HepG2 (cell line): ENCODE data around the gene PRR36. TPM values are rescaled to one million over a fixed set of nuclear protein-coding genes. Genes with fewer than 3 reads are reported as not detected.

ENCODE experiments used
- BRCA1 ChIP-seq: sonication (generic); formaldehyde crosslinking; IDR thresholded peaks from 2 replicates; pipeline ENCODE4 v1.4.0; 2020; ENCODE audit warnings: missing genetic modification reagents
- CBFB ChIP-seq: sonication (generic); formaldehyde crosslinking; IDR thresholded peaks from 2 replicates; pipeline ENCODE4 v1.4.0; 2020; ENCODE audit warnings: missing genetic modification reagents
- CREBL2 ChIP-seq: sonication (generic); formaldehyde crosslinking; IDR thresholded peaks from 2 replicates; pipeline ENCODE4 v1.8.1; 2023; ENCODE audit warnings: missing genetic modification reagents, mild to moderate bottlenecking, borderline replicate concordance
- E2F1 ChIP-seq: sonication (generic); formaldehyde crosslinking; IDR thresholded peaks from 2 replicates; pipeline ENCODE4 v1.5.0; 2020; ENCODE audit warnings: missing genetic modification reagents
- E2F2 ChIP-seq: sonication (generic); formaldehyde crosslinking; IDR thresholded peaks from 2 replicates; pipeline ENCODE4 v1.4.0; 2020; ENCODE audit warnings: missing genetic modification reagents, borderline replicate concordance
- FOXA1 ChIP-seq, 2 experiments: fragments of 450-650 bp in 1 of 2; sonication (generic) in 1 of 2; formaldehyde crosslinking in 1 of 2; IDR thresholded peaks; 2 replicates each; pipeline versions ENCODE4 v1.4.0 to v1.6.1; 2016 to 2020; ENCODE audit warnings: missing genetic modification reagents in 1 of 2
- GPN1 ChIP-seq: sonication (generic); formaldehyde crosslinking; IDR thresholded peaks from 2 replicates; pipeline ENCODE4 v1.5.1; 2020; ENCODE audit warnings: missing genetic modification reagents, borderline replicate concordance
- KLF15 ChIP-seq: sonication (generic); formaldehyde crosslinking; IDR thresholded peaks from 2 replicates; pipeline ENCODE4 v1.8.1; 2023; ENCODE audit warnings: borderline replicate concordance, mild to moderate bottlenecking, inconsistent platforms, missing genetic modification reagents, mixed read lengths
- MAZ ChIP-seq, 2 experiments: sonication (generic) in 1 of 2; formaldehyde crosslinking in 1 of 2; IDR thresholded peaks; 2 replicates each; pipeline versions ENCODE4 v1.5.0 to v1.6.1; 2012 to 2020; ENCODE audit warnings: low read depth in 2 of 2, mild to moderate bottlenecking in 2 of 2, borderline replicate concordance in 1 of 2, improper control_type of control experiment in 1 of 2, low read length in 1 of 2, missing genetic modification reagents in 1 of 2, moderate library complexity in 1 of 2
- MTF2 ChIP-seq: sonication (generic); formaldehyde crosslinking; IDR thresholded peaks from 2 replicates; pipeline ENCODE4 v1.5.0; 2020; ENCODE audit warnings: missing genetic modification reagents, borderline replicate concordance
- NCOA5 ChIP-seq: sonication (generic); formaldehyde crosslinking; IDR thresholded peaks from 2 replicates; pipeline ENCODE4 v1.4.0; 2020; ENCODE audit warnings: missing genetic modification reagents
- POLR2G ChIP-seq: fragments of 200-400 bp; formaldehyde crosslinking; IDR thresholded peaks from 2 replicates; pipeline ENCODE4 v1.6.1; 2018; ENCODE audit warnings: mild to moderate bottlenecking, low read depth, low read length, moderate library complexity
- RAD51 ChIP-seq: fragments of 450-650 bp; IDR thresholded peaks from 2 replicates; pipeline ENCODE4 v1.6.1; 2016; ENCODE audit warnings: borderline replicate concordance
- SALL1 ChIP-seq: sonication (generic); formaldehyde crosslinking; IDR thresholded peaks from 2 replicates; pipeline ENCODE4 v1.8.0; 2022; ENCODE audit warnings: mild to moderate bottlenecking, missing genetic modification reagents
- SOX5 ChIP-seq: IDR thresholded peaks from 2 replicates; pipeline ENCODE4 v1.6.1; 2016; ENCODE audit warnings: borderline replicate concordance
- SP140L ChIP-seq: sonication (generic); formaldehyde crosslinking; IDR thresholded peaks from 2 replicates; pipeline ENCODE4 v1.4.0; 2020; ENCODE audit warnings: missing genetic modification reagents, borderline replicate concordance
- SRSF4 ChIP-seq: fragments of 200-400 bp; formaldehyde crosslinking; IDR thresholded peaks from one replicate; pipeline ENCODE4 v1.6.1; 2018; ENCODE audit warnings: mild to moderate bottlenecking, low read depth, low read length, moderate library complexity; ENCODE audit not compliant: poor library complexity, severe bottlenecking
- XRCC5 ChIP-seq: fragments of 200-400 bp; formaldehyde crosslinking; optimal IDR thresholded peaks from 2 replicates; pipeline ENCODE3; 2017; ENCODE audit warnings: mild to moderate bottlenecking, low read length
- ZNF136 ChIP-seq: sonication (generic); formaldehyde crosslinking; IDR thresholded peaks from 2 replicates; pipeline ENCODE4 v1.8.1; 2022; ENCODE audit warnings: low read depth, mild to moderate bottlenecking, moderate library complexity, missing genetic modification reagents
- ZNF678 ChIP-seq: sonication (generic); formaldehyde crosslinking; IDR thresholded peaks from 2 replicates; pipeline ENCODE4 v1.4.0; 2020; ENCODE audit warnings: mild to moderate bottlenecking, missing genetic modification reagents
- ZNF766 ChIP-seq: sonication (generic); formaldehyde crosslinking; IDR thresholded peaks from 2 replicates; pipeline ENCODE4 v1.5.0; 2020; ENCODE audit warnings: missing genetic modification reagents, borderline replicate concordance
- ZNF883 ChIP-seq: sonication (generic); formaldehyde crosslinking; IDR thresholded peaks from 2 replicates; pipeline ENCODE4 v1.5.1; 2020; ENCODE audit warnings: mild to moderate bottlenecking, missing genetic modification reagents; ENCODE audit errors: not compliant biosample characterization
- ZSCAN21 ChIP-seq: sonication (generic); formaldehyde crosslinking; IDR thresholded peaks from 2 replicates; pipeline ENCODE4 v1.8.0; 2022; ENCODE audit warnings: mild to moderate bottlenecking, missing genetic modification reagents, moderate library complexity, borderline replicate concordance
- polyA plus RNA-seq, 8 experiments: library from polyadenylated mRNA; depleted of rRNA in 3 of 8; stranded (reverse) in 7 of 8; unstranded in 1 of 8; fragments of >200 nt; fragmentation: Illumina TruSeq in 4 of 8; extraction: Trizol in 4 of 8; gene quantifications; 2 replicates each; pipeline versions ENCODE4 v1.2.1 to v1.2.3, GENCODE V29; 2011 to 2016; ENCODE audit warnings: low read depth in 4 of 8, missing spikeins in 1 of 8, mixed read lengths in 1 of 8; ENCODE audit not compliant: insufficient read depth in 1 of 8
- total RNA-seq, 5 experiments: library from RNA; depleted of rRNA; stranded (reverse); fragments of >200 nt; fragmentation: Illumina TruSeq; extraction: Trizol; gene quantifications; 2 replicates each; pipeline ENCODE4 v1.2.3, GENCODE V29; 2016; ENCODE audit warnings: low read depth in 1 of 5

The PRR36 gene
- total and polyA plus RNA-seq, 2 of the 13 experiments (the other 11 are each of a cell fraction or from before 2014, with no cell fraction given): 0.07 to 0.17 TPM

GRCh38 chr19:7833225-7834099 lies 40.7 kb downstream of the PRR36 start (continued):
- TF ChIP-seq MTF2: no peak
- TF ChIP-seq E2F2: no peak
- TF ChIP-seq SP140L (CRISPR knock-in tag): no peak
- no peak for TF ChIP-seq ZNF883 (CRISPR knock-in tag)
- TF ChIP-seq FOXA1 (IDR thresholded peaks at IDR 0.05): no peak
- peak; percentile 55; the same call in 1 of the 2 replicates for TF ChIP-seq FOXA1 (CRISPR knock-in tag; IDR thresholded peaks at IDR 0.05)
- TF ChIP-seq ZNF678 (CRISPR knock-in tag): no peak
- TF ChIP-seq BRCA1: no peak
- no peak for TF ChIP-seq E2F1 (CRISPR knock-in tag)
- no peak for TF ChIP-seq KLF15 (CRISPR knock-in tag)
- TF ChIP-seq ZNF136 (CRISPR knock-in tag): no peak
- no peak for TF ChIP-seq CREBL2
- TF ChIP-seq ZNF766 (CRISPR knock-in tag): no peak
- no peak for TF ChIP-seq MAZ (IDR thresholded peaks at IDR 0.05; ENCODE audit: borderline replicate concordance, low read depth, low read length)
- no peak for TF ChIP-seq MAZ (CRISPR knock-in tag; IDR thresholded peaks at IDR 0.05; ENCODE audit: low read depth)
- no peak for TF ChIP-seq POLR2G
- TF ChIP-seq XRCC5: no peak
- peak; percentile 57; the same call in 1 of the 2 replicates for TF ChIP-seq ZSCAN21 (CRISPR knock-in tag)
- TF ChIP-seq RAD51: no peak
- TF ChIP-seq SALL1 (CRISPR knock-in tag): peak; percentile 81
- TF ChIP-seq CBFB (CRISPR knock-in tag): no peak
- TF ChIP-seq SRSF4: no peak
- peak; percentile 20; the same call in 1 of the 2 replicates for TF ChIP-seq SOX5 (CRISPR knock-in tag)
- TF ChIP-seq NCOA5: no peak
- no peak for TF ChIP-seq GPN1
